HG03039 (cell line): ENCODE measurements around the gene KDM4C.
A peak's percentile ranks its signal among the peaks of the same experiment; 100 is the strongest.
"Not testable (repeated sequence)": the region's sequence is repeated elsewhere in the genome, so short reads cannot be mapped to it uniquely, and the experiment has no call there.

Experiments used
- ATAC-seq: cut with Tn5 transposase; IDR thresholded peaks from one replicate; pipeline ENCODE4 v1.9.1; 2021; ENCODE audit warnings: mild to moderate bottlenecking, moderate library complexity; ENCODE audit not compliant: unreplicated experiment

The KDM4C gene

GRCh38 chr9:6927838-6928237 is 170.1 kb downstream of the KDM4C start:
- no peak for ATAC-seq

- ATAC-seq, result no peak
These were observed 171.1 kb downstream of the KDM4C start for GRCh38 chr9:6928863-6929262.

- ATAC-seq, result no peak
These were observed 171.9 kb downstream of the KDM4C start for GRCh38 chr9:6929441-6930215.

- ATAC-seq, result no peak
These were observed 173.1 kb downstream of the KDM4C start for GRCh38 chr9:6930827-6931226.

GRCh38 chr9:6931913-6932312 is 174.1 kb downstream of the KDM4C start:
- ATAC-seq, result peak; percentile 59

GRCh38 chr9:6936103-6936502 is 178.3 kb downstream of the KDM4C start:
- no peak for ATAC-seq

GRCh38 chr9:6937209-6937608 is 179.4 kb downstream of the KDM4C start:
- no peak for ATAC-seq

- no peak for ATAC-seq
These were observed 180.7 kb downstream of the KDM4C start for GRCh38 chr9:6938447-6938846.

GRCh38 chr9:6938873-6939272 is 181.1 kb downstream of the KDM4C start:
- ATAC-seq, result no peak

GRCh38 chr9:6941501-6941900 is 183.7 kb downstream of the KDM4C start:
- ATAC-seq, result no peak

GRCh38 chr9:6942406-6942805 is 184.6 kb downstream of the KDM4C start:
- ATAC-seq, result no peak

- no peak for ATAC-seq
These were observed 185.5 kb downstream of the KDM4C start for GRCh38 chr9:6943293-6943692.

GRCh38 chr9:6944093-6944551 is 186.3 kb downstream of the KDM4C start:
- no peak for ATAC-seq

- ATAC-seq, result no peak
These were observed 187.1 kb downstream of the KDM4C start for GRCh38 chr9:6944896-6945295.

GRCh38 chr9:6945816-6946215 is 188.0 kb downstream of the KDM4C start:
- no peak for ATAC-seq

- ATAC-seq, result no peak
These were observed 188.9 kb downstream of the KDM4C start for GRCh38 chr9:6946583-6947166.

- ATAC-seq, result not testable (repeated sequence)
These were observed 191.1 kb downstream of the KDM4C start for GRCh38 chr9:6948921-6949320.

- peak; percentile 59 for ATAC-seq
These were observed 197.6 kb downstream of the KDM4C start for GRCh38 chr9:6955251-6955921.

GRCh38 chr9:6956879-6957278 is 199.1 kb downstream of the KDM4C start:
- no peak for ATAC-seq

- no peak for ATAC-seq
These were observed 201.7 kb downstream of the KDM4C start for GRCh38 chr9:6959270-6960000.

- no peak for ATAC-seq
These were observed 203.0 kb downstream of the KDM4C start for GRCh38 chr9:6960777-6961176.
